NAMALWA (cell line): ENCODE data around the gene ETHE1.
"Not testable (repeated sequence)": the region's sequence is repeated elsewhere in the genome, so short reads cannot be mapped to it uniquely, and the experiment has no call there.

Experiments used
- DNase-seq: peaks from one replicate; pipeline ENCODE4 v3.0.0-alpha.2; 2015; ENCODE audit warnings: low spot score

Gene ETHE1

DNA sequence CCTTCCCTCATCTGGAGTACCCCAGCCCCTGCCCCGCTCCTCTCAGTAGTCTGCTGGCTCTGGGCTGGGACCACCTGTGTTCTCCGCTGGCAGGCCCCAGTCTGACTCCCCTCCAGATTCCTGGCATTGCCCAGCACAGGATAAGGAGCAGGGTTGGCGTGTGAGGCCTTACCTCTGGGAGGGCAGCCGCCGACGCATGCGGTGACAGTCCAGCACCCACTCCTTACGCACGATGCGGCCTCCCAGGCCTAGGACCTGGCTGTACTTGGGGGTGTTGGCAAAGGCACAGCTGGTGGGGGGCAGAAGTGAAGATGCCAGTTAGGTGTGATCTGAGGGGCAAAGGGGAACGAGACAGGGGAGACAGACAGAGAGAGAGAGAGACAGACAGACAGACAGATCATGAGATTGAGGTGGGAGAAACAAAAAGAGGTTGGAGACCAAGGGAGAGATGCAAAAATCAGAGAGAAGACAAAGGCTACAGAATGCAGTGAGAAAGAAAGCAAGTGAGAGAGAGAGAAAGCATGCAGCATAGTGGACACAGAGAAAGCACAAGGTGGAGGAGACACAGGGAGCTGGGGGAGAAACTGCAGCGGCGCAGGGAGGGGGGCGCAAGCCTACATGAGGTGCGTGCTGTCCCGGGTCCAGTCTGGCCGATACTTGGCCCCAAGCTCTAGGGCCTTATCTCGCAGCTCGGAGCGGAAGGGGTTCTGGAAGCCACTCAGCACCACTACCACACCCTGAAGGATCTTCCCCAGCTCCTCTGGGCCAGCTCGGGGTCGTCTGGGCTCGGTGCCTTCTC is 24.6 kb upstream of the ETHE1 start:
- DNase-seq = no peak

DNA sequence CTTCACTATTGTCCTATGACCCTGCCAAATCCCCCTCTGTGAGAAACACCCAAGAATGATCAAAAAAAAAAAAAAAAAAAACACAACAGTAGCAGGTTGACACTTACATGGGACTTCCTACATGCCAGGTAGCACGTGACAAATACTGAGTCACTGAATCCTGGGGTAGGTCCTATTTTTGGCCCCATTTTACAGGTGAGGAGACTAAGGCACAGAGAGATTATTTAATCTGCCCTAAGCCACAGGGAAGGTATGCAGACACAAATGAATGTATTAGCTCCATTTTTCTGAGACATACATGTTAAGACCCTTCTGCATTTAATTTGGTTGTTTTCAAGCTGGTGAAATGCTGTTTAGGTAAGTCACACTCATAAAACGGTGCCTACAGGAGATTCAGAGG is 21.7 kb upstream of the ETHE1 start:
- DNase-seq = no peak

DNA sequence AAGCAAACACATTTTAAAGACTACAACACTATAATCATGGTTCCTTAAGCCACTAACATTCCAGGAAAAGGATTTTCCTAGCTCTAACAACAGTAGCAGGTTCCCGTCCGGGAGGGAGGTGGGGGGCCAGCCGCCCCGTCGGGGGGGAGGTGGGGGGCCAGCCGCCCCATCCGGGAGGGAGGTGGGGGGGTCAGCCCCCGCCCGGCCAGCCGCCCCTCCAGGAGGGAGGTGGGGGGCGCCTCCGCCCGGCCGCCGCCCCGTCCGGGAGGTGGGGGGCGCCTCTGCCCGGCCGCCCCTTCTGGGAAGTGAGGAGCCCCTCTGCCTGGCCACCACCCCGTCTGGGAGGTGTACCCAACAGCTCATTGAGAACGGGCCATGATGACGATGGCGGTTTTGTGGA is 20.9 kb upstream of the ETHE1 start:
- not testable (repeated sequence) for DNase-seq

DNA sequence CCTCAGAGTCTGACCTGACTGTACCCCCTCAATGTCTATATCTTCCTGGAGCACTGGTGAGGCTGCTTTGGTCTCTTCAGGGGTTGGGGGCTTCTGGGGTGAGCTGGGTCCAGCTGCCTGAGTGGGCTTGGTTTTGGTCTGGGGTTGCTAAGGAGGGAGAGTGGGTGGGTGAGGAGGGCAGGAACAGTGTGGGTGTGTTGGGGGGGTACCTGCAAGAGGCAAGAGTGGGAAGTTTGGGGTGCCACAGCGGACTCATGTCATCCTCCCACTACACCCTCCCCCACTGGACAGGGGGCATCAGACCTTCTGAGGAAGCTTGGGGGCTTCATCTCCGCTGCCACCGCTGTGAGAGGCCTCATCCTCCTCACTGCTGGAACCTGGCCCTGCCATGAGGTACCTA is 19.6 kb upstream of the ETHE1 start:
- DNase-seq = no peak

DNA sequence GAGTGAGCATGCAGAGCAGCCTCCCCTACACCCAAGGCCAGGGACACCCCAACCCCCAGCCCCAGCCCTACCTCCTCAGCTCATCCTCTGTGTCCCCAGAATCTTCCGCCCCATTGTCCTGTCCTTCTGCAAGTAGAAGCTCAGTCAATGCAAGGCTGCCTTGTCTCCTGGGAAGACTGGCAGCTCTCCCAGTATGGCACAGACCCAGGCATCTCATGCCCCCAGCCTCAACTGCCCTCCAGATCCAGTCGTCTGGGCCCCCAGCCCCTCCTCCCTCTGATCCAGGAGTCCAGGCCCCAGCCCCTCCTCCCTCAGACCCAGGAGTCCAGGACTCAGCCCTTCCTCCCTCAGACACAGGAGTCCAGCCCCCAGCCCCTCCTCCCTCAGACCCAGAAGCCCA is 19.0 kb upstream of the ETHE1 start:
- DNase-seq = no peak

DNA sequence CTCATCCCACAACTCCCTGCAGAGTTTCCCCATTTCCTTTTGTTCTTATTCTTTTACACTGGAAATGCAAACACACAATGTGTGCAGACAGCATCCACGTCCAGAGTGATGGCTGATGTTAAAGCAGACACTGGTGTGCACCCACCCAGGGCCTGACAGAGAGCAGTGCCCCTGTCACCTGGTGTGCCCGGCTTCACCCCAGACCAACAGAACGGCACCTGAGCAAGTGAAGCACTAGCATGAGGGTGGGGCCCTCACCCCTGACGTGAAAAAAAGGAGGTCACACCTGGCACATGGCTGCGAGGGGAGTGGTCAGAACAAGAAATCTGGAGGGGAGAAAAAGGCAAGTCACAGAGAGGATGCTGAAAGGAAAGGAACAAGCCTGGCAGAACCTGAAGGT is 18.3 kb upstream of the ETHE1 start:
- DNase-seq = no peak

DNA sequence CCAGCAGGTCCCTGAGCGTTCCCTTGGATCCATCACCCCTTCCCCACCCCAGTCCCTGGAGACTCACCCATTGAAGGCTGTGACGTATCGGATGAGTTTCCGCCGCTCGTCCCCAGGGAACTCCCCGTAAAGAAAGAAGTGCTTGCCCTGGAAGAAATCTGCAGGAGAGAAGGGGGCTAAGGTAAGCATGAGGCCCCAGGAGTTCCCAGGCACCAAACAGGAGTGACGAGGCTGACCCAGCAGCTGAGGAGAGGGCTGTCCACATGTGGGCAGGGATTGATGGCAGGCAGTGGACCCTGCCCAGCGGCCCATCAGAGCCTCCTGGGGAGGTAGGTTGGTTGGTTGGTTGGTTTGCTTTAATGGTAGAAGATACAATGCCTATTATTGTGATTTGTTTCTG is 17.1 kb upstream of the ETHE1 start:
- DNase-seq = no peak

DNA sequence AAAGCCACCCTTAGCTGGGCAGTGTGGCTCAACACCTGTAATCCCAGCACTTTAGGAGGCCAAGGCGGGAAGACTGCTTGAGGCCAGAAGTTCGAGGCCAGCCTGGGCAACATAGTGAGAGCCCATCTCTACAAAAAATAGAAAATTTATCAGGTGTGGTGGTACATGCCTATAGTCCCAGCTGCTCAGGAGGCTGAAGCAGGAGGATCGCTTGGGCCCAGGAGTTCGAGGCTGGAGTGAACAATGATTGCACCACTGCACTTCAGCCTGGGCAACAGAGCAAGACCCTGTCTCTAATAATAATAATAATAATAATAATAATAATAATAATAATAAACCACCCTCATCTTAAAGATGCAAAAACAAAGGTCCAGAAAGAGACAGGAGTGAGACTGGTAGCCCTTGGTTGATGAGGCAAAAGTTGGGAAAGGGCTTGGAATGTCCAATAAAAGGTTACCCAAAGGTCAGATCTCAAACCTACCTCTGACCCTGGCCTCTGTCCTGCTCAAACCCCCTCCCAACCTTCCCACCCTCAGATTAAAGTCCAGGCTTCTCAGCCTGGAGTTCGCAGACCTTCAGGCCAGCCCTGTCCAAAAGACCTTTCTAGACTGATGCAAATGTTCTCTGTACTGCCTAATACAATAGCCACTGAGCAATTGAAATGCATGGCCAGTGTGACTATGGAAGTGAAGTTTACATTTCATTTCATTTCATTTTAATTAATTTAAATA is 15.1 kb upstream of the ETHE1 start:
- DNase-seq = no peak

DNA sequence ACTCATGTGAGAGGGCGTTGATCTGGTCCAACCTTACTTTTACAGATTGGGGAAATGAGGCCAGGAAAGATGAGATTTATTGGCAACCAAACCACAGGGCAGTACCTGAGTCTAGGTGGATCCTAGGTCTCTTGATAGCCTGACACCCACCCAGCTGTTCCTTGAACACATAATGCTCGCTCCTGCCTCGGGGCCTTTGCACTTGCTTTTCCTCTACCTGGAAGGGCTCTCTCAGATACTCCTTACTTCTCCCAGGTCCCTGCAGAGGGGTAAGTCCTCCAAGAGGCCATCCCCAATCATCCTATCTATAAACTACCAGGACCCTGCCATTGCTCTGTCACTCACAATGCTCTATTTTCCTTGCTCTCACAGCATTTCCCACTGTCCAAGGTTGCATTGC is 13.4 kb upstream of the ETHE1 start:
- DNase-seq = no peak

DNA sequence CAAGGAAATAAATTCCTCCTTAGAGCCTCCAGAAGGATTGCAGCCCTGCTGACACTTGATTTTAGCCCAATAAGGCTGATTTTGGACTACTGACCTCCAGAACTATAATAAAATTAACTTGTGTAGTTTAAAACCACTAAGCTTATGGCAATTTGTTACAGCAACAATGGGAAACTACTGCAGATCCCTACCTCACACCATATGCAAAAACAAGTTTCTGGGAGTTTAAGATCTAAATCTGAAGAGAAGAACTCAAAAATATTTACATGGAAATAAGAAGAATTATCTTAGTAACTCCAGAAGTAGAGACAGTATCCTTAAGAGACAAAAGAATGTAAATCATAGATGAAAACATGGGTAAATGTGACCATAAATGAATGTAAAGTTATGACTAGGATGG is 11.9 kb upstream of the ETHE1 start:
- DNase-seq = no peak

DNA sequence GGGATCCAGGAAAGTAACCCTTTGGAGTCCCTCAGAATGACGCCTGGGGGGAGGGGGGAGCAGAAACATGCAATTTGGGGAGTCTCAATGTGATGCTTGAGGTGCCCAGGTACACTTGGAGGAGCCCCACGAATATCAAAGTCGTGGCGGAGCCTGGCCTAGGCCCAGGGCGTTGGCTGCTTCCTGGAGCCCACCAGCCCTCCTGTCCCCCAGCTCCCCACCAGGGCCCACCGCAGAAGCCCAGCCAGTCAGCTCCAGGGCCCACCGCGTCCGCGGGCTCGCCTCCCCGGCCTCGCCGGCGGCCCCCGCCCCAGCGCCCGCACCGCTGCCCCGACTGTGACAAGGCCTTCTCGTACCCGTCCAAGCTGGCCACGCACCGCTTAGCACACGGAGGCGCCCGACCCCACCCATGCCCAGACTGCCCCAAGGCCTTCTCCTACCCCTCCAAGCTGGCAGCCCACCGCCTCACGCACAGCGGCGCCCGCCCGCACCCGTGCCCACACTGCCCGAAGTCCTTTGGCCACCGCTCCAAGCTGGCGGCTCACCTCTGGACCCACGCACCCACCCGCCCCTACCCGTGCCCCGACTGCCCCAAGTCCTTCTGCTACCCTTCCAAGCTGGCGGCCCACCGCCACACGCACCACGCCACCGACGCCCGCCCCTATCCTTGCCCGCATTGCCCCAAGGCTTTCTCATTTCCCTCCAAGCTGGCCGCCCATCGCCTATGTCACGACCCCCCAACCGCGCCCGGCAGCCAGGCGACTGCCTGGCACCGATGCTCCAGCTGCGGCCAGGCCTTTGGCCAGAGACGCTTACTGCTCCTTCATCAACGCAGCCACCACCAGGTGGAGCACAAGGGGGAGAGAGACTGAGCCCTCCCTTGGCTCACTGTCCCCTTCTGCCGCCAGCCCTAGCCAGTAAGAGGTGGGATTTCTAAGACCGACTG is 8.1 kb upstream of the ETHE1 start:
- DNase-seq = peak; percentile 59

DNA sequence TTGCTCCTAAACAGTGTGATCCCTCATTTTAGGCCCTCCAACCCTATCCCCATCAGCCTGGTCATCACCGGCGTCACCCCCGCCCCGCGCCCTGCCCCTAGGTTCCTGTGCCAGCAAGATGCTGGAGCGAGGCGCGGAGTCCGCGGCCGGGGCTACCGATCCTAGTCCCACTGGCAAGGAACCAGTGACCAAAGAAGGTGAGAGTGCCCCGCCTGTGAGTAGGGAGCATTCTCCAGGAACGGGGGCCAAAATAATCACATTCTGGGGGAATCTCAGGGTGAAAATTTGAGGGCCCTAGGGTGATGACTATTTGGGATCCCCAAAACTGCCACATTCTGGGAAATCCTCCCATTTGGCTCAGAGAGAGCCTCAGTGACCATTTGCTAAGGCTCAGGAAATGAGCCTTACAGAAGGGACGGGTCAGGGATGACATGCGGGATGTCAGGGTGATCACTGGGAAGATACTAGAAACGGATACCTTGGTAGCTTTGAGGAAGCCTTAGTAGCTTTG is 7.4 kb upstream of the ETHE1 start:
- no peak for DNase-seq

DNA sequence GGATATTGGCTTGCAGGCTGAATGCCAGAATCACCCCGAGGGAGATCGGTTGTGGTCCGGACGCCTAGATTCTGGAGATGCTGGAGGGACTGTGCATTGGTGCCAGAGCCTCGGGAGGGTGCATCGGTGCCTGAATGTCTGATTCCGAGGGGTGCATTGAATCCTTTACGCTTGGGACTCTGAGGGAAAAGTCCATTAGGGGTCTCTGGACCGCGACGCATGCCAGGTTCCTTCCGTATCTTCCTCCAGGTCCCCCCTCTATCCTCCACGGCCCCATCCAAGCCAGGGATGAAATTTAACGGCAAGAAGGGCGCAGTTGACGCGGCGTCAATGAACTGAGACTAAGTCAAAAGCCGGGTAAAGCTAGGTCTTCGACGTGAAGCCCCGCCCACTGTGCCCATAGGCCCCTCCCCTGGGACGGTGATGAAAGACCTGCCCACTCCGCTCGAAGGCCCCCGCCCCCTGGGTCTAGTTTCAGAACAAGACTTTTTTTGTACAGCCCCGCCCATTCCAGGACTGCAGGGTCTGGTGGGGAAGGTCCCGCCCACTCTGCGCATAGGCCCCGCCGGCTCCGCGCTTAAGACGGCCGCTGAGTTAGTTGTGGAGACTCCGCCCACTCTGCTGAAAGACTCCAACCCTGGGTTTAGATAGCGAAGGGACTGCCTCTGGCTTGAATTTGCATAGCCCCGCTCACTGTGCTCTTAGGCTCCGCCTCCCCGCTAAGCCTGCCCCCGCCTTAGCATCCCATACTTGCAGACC is 6.7 kb upstream of the ETHE1 start:
- peak; percentile 100 for DNase-seq

DNA sequence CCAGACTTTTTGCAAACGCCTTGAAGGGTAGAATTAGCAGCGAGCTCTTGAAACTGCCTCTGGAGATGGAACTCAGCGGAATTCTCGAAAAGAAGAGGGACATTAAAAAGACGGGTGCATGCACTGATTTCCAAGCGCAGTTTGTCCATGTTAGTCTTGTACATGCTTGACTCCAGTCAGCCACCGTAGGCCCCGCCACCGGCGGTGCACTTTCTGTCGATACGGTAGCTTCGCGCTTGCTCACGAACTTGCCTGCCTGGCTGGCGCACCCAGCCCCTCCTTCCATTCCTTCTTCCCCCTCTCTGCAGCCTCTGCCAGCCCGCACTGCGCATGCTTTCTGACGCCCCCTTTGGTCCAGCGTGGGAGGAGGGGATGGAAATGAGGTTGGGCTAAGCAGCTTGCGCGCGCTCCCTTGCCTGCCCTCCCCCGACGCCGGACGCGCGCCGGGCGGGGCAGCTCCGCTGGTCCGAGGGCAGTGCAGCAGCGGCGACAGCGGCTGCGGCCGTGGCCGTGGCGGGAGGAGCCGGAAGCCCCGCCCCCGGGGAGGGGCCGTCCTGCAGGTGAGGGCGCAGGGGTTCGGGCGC is 6.1 kb upstream of the ETHE1 start, which contains the start of gene ZNF575:
ZNF575 (plus strand) TSS at position 227 of the 584 bp plus-strand sequence. CDS start 1,235 bp downstream, outside the sequence.
- peak; percentile 93 for DNase-seq

DNA sequence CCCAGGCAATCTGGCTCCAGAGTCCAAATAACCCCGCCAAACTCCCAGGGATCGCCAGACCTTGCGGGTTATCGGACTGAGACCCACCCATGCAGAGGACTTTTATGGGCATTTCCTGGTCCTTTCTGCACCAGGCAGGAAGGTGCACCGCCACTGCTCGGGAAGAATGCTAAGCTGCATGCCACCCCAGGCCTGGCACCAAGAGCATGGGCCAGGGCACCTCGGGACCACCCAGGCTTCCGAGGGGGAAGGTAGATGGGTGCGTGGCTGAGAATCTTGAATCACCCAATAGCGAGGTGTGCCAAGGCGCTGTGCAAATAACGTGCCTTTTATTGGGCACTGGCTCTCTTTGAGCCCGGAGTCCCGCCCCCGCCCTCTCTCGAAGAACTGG is 5.6 kb upstream of the ETHE1 start:
- DNase-seq = no peak

DNA sequence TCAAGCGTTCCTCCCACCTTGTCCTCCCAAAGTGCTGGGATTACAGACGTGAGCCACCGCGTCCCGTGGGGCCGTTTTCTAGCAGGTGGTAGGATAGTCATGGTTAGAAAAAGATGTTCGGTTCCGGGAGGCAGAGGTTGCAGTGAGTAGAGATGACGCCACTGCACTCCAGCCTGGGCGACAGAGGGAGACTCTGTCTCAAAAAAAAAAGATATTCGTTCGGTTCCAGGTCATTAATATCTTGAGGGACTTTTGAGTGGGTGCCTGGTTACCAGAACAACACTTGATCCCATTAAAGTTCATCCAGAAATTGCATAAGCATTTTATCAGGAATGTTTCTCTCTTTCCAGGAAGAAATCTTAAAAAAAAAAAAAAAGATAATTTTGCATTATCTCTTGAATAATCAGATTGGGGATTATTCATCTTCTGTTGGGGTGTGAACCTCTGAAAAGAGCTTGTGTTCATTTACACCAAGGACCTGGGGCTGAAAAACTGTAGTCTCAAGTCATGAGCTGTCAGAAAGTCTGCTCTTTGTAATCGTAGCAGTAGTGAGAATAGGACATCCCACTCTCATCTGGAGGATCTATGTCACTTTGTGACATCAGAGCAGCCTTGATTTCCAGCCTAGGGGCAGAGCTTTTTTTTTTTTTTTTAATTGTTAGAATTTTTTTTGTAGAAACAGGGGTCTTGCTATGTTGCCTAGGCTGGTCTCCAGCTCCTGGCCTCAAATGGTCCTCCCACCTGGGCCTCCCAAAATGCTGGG is 1.0 kb upstream of the ETHE1 start:
- no peak for DNase-seq

DNA sequence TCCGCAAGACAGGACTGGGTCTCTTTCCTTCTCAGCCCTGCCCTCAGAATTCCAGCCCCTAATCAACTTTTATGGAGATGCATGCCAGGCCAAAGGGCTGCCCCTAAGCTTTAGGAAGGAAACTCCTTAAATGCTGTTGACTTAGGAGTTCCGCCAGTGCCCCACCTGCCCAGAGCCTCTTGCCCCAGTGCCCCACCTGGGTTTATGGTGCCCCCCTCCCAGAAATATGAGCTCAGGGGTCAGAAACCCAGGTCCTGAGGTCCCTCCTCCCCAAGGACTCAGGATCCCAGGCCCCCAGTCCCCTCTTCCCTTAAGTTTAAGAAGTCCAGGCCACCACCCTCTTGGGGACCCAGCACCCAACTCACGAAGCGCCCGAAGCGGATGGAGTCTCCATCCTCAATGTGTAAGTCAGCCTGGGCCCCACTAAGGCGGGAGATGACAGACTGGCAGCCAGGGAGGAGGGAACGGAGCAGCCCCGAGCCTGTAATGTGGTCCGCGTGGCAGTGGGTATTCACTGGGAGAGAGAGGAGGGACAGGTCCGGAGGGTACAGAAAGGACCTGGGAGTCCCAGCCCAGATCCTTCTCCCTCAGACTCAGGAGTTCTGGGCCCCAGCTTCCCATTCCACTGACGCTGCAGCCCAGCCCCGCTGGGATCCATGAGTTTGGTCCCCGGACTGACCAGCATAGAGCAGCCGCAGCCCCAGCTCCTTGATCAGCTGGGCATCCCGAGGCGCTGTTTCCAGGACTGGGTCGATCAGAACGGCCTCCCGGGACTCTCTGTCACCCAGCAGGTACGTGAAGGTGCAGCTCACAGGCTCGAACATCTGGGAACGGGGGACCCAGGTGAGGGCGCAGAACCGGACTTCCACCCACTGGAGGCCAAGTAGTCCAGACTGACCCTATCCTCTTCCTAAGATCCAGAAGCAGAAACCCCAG is 897 bp downstream of the ETHE1 start:
- DNase-seq = no peak

DNA sequence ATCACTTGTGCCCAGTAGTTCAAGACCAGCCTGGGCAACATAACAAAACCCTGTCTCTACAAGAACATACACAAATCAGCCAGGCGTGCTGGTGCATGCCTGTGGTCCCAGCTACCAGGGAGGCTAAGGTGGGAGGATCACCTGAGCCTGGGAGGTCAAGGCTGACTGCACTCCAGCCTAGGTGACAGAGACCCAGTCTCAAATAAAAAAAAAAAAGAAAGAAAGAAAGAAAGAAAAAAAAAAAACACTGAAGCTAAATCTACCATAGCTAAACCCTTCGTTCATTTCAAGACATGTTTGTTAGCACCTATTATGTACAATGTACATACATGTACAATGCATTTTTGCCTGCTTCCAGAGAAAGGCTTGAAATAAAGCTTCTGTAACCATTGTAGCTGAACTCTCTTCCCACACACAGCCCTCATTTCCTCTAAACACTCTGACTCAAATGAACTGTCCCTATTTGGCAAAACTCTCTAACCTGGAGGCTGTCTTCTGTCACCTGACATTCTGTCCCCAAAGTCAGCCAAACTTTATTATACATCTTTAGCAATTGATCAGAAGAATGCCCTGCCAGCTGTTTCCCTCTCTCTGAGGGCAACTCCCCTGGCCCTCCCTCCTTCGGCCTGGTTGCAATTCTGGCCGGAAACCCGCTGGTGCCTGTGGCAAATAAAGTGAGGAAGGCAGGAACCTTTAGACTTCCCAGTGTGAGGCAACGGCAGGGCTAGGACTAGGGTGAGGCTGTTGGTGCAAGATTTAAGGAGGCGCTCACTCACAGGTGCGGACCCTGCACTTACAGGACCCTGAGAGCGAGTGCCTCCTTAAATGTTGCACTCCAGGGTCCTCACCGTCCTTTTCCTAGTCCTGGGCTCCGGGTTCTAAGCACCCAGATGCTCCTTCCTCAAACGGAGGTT is 1.8 kb downstream of the ETHE1 start:
- no peak for DNase-seq
